ENCODE results near the gene TIMM17A.
A peak's percentile ranks its signal among the peaks of the same experiment; 100 is the strongest.

TIMM17A gene

DNA sequence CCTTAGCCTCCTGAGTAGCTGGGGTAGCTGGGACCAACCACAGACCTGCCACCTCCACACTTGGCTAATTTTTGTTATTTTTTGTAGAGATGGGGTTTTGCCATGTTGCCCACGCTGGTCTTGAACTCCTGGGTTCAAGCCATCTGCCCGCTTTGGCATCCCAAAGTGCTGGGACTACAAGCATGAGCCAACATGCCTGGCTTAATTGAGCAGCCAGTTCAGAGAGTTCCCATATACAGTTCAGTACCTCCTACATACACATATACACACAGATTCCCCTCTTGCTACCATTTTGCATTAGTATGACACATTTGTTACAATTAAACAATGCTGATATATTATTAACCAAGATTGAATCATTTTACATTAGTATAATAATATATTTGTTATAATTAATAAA is 30.1 kb downstream of the TIMM17A start:
- FAIRE-seq: no peak

DNA sequence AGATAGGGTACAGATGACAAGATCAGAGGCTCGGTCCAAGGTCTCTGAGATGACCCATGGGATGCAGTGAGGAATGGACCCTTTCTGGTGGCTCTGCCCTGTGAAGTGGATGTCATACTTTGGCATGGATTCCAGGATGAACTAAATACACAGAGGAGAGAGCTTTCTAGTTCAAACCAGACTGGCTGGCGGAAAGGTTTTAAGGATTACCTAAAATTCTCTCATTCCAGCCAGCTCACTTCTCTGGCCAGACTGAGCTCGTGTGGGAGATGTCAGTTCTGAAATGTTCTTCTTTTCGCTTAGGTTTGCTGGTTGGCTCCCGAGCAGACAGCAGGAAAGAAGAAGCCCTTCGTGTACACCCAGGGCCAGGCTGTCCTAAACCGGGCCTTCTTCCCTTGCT is 33.3 kb downstream of the TIMM17A start:
- no peak for FAIRE-seq

GRCh38 chr1:201989354-201990128 is 34.2 kb downstream of the TIMM17A start:
- no peak for FAIRE-seq

GRCh38 chr1:201990427-201990826 is 35.1 kb downstream of the TIMM17A start:
- FAIRE-seq: no peak

DNA sequence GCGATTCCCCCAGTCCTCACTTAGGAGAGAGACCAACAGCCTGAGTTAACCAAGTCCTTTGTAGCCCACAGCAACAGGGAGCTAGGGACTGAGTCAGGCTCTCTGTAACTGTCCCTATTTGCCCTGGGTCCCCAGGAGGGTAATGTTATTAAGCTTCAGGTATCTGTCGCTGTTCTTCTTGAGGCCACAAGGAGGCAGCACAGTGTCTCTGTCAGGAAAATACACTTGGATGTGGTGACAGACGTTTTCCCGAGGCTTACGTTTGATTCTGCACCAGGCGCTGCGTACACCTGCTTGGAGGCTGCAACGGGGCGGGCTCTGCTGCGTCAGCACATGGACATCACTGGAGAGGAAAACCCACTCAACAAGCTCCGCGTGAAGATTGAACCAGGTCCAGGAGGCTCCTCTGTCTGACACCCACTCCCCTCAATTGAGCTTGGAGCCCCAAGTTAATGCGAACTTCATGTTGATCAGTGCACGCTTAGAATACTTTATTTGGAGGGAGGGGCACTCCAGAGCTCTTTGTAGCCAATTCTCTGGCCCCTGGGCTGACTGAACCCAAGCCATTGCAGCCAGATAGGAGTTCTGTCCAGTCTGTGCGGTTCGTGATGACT is 44.4 kb downstream of the TIMM17A start:
- no peak for FAIRE-seq

DNA sequence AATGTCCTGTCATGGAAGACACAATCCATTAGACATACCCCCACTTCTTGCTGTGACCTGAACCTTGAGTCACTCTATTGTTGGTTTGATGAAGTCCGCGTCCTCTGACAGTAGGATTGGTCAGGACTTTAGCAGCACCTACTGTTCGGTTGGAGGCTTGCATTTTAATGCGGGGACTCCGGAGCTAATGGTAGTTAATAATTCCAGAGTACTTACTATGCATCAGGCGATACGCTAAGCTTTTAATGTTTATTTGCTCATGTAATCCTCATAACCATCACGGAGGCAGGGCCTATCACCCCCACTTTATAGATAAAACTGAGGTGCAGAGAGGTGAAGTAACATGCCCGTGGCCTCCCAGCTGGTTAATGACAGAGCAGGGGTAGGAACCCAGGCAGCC is 47.2 kb downstream of the TIMM17A start:
- FAIRE-seq: no peak

- no peak for FAIRE-seq
Measured at GRCh38 chr1:202004711-202005110, 49.4 kb downstream of the TIMM17A start.

DNA sequence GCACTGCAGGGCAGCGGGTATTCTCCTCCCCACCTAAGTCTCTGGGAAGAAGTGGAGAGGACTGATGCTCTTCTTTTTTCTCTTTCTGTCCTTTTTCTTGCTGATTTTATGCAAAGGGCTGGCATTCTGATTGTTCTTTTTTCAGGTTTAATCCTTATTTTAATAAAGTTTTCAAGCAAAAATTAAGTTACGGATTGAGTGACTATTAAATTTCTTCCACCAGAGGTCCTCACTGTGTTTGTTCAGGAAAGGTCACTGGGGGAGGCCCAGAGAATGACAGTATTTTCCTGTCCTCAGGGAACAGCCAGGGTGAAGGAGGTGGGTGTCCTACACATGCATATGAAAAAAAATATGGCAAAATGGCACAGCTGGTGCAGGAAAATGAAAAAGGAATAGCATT is 50.7 kb downstream of the TIMM17A start:
- peak; percentile 44 for FAIRE-seq

DNA sequence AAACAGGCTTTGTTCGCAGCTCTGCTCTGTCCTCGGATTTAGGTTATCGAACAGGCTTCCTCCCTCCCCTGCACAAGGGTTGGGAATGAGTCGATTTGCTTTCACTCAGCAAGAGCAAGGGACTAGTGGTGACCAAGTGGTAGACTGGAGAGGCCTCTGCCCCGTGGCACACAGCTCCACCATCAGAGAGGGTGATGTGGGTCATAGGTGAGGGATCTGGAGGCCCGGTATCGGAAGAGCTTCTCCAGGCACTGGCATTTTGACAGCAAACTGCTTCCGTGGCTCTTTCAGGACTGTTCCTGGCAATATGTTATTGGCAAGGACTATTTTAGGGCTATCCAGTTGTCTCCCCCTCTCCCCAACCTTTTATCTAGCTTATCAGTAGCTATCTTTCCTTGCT is 52.0 kb downstream of the TIMM17A start:
- no peak for FAIRE-seq

GRCh38 chr1:202007805-202008489 is 52.6 kb downstream of the TIMM17A start:
- no peak for FAIRE-seq

DNA sequence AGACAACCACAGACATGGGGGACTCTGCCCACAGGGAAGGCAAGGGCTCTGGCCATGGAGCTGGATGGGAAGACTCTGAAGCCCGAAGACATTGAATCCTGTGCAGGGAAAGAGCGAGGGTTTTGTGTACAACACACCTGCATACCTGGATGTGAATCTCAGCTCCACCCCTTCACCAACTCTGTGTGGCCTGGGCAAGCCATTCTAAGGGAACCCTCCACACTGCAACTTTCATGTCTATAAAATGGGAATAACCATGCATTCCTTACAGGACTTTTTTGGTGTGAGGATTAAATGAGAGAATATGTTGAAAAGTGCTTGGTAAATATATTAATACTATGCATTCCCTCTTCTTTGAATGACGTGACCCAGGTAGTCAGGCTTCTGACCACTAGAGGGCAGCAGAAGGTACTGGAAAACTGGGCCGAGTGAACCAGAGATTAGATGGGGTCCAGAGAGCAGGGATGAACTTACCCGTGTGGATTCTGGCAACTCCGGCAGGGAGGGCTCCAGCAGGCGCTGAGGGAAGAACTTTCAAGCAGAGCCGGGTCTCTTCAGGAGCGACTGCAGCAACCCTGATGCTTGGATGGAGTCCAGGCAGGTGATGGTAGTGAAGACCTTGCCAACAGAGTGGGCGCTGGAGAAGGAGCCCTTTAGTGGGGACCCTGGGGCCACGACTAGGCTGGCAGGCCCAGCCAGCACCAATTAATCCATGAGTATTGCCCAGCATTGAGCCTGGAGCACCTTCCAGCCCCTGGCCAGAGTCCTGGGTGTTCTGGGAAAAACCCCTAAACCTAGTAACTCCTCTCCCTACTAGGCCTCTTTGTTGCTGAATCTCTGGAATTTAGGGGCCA is 54.2 kb downstream of the TIMM17A start:
- FAIRE-seq: peak; percentile 94

DNA sequence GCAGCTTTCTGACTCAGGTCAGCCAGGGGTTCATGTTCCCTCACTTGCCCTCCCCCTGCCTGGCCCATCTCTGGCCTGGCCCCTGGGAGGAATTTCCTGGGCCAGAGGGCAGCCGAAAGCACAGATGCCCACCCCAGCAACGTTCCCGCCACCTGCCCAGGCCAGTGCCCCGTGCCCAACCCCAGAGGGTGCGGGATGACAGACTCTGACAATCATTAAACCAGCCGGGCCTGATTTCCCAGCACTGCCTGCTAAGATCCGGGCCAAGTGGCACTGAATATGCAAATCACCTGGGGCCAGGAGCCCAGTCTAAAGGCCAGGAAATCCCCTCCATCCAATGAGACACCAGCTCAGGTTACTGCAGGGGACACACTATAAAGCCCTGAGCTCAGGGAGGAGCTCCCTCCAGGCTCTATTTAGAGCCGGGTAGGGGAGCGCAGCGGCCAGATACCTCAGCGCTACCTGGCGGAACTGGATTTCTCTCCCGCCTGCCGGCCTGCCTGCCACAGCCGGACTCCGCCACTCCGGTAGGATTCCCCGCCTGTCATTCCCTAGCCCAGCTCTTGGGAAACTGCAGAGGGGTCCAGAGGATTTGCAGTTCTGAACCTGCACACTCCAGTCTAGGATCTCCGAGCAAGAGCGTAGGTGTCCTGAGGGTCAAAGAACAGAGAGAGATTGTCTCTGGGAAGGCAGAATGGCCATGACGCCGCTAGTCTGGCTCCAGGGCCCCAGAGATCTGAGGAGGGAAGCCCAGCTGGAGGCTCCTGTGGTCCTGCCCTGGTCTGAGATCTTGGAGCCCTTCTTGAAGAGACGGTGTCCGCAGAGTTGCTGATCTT is 55.1 kb downstream of the TIMM17A start, which contains the start of gene ELF3:
ELF3 (plus strand) TSS at position 408 of the 836 bp plus-strand sequence. CDS start 550 bp downstream, outside the sequence.
- FAIRE-seq: no peak

DNA sequence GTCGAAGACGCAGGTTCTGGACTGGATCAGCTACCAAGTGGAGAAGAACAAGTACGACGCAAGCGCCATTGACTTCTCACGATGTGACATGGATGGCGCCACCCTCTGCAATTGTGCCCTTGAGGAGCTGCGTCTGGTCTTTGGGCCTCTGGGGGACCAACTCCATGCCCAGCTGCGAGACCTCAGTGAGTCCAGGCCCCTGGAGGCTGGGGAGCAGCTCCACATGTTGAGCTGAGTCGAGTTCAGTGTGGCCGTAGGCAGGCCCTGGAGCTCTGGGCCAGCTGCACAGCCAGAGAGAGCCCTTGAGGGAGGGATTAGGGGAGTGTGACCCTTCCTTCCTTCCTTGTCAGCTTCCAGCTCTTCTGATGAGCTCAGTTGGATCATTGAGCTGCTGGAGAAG is 56.7 kb downstream of the TIMM17A start:
- no peak for FAIRE-seq

- no peak for FAIRE-seq
Measured at GRCh38 chr1:202012544-202013478, 57.5 kb downstream of the TIMM17A start.

DNA sequence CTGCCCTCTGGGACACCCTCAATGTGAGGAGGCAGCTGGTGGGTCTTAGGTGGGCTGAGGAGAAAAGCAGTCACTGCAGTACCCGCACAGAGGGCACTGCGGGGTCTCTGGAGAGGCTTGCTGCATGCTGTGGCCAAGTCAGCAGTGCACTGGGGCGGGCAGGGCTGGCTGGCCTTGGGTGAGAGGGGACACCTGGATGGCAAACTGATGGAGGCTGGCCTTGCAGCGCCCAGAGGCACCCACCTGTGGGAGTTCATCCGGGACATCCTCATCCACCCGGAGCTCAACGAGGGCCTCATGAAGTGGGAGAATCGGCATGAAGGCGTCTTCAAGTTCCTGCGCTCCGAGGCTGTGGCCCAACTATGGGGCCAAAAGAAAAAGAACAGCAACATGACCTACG is 58.3 kb downstream of the TIMM17A start:
- no peak for FAIRE-seq

DNA sequence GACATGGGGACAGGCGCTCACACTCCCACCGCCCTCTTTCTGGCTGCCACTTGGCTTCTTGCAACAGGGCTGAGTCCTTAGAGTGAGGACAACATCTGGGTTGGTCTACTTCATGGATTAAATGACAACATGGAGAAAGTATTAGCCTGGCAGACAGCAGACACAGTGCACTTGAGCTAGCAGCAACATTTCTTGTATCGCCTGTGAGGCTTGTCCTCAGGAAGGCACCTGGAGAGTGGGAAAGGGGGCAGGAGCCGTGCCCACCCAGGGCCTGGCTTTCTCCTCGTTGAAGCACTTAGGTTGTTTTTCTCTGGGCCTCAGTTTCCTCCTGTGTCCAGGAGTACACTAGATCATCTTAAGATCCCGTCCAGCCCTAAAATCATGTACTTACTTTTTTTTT is 58.8 kb downstream of the TIMM17A start:
- no peak for FAIRE-seq

- FAIRE-seq: no peak
Measured at GRCh38 chr1:202014915-202015661, 59.8 kb downstream of the TIMM17A start.

GRCh38 chr1:202015662-202015937 is 60.3 kb downstream of the TIMM17A start:
- no peak for FAIRE-seq

DNA sequence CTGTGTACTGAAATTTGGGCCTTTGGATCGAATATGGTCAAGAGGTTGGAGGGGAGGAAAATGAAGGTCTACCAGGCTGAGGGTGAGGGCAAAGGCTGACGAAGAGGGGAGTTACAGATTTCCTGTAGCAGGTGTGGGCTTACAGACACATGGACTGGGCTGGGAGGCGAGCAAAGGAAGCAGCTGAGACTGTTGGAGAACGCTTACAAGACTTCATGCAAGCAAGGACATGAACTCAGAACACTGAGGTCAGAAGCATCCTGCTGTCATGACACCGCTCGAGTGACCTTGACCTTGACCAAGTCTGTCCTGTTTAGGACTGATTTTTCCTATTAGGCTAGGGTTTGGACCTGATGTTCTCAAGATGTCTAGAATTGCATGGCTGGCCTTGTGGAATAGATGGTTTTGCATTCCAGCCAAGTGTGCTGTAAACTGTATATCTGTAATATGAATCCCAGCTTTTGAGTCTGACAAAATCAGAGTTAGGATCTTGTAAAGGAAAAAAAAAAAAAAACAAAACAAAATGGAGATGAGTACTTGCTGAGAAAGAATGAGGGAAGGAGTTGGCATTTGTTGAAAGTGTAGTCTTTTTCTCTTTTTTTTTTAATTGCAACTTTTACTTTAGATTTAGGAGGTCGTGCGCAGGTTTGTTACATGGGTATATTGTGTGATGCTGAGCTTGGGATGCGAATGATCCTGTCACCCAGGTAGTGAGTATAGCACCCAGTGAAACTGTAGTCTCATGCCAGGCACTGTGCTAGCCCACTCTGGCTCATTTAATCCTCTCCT is 60.9 kb downstream of the TIMM17A start:
- FAIRE-seq: no peak

Data from A204.1 (cell line).